ENCODE results near the gene MRPL40.

- TF ChIP-seq ZNF664 (tag by site-specific recombination; IDR thresholded peaks at IDR 0.05) (no peak), ZSCAN18 (tag by site-specific recombination; IDR thresholded peaks at IDR 0.05) (no peak), YY1 (tag by site-specific recombination; IDR thresholded peaks at IDR 0.05) (no peak), ZSCAN5A (tag by site-specific recombination; IDR thresholded peaks at IDR 0.05) (no peak), CTCF (tag by site-specific recombination; IDR thresholded peaks at IDR 0.05) (no peak), ZNF747 (tag by site-specific recombination; IDR thresholded peaks at IDR 0.05) (no peak), ZNF426 (tag by site-specific recombination; IDR thresholded peaks at IDR 0.05) (no peak)
Observed at GRCh38 chr22:19442166-19442565, 9.8 kb downstream of the MRPL40 start.
